GM23248 (cell line): ENCODE results near the gene SKI. TPM values are rescaled to one million over a fixed set of nuclear protein-coding genes. Genes with fewer than 3 reads are reported as not detected.

Experiments
- DNase-seq: peaks from one replicate; pipeline ENCODE4 v3.0.0-alpha.2; 2015
- H2AFZ ChIP-seq: fragments of 200-600 bp; sonication (generic); 2 replicates; pipeline ENCODE4 v1.6.1; 2016; ENCODE audit warnings: antibody characterized with exemption
- H3F3A ChIP-seq: fragments of 200-600 bp; sonication (generic); 2 replicates; pipeline ENCODE4 v1.6.1; 2016; ENCODE audit warnings: mild to moderate bottlenecking, antibody characterized with exemption, mixed run types; ENCODE audit not compliant: insufficient read depth
- H3K27ac ChIP-seq: fragments of 200-600 bp; sonication (generic); 2 replicates; pipeline ENCODE4 v1.5.1; 2016; ENCODE audit warnings: mild to moderate bottlenecking
- H3K27me3 ChIP-seq: fragments of 200-600 bp; sonication (generic); replicated peaks from 2 replicates; pipeline ENCODE4 v1.6.1; 2016; ENCODE audit warnings: mild to moderate bottlenecking; ENCODE audit not compliant: insufficient read depth
- H3K36me3 ChIP-seq: fragments of 200-600 bp; sonication (generic); 2 replicates; pipeline ENCODE4 v1.6.1; 2016; ENCODE audit warnings: low read depth, mild to moderate bottlenecking
- H3K4me1 ChIP-seq: fragments of 200-600 bp; sonication (generic); 2 replicates; pipeline ENCODE4 v1.6.1; 2016; ENCODE audit warnings: mild to moderate bottlenecking; ENCODE audit not compliant: insufficient read depth
- H3K4me2 ChIP-seq: fragments of 200-600 bp; sonication (generic); one replicate; pipeline ENCODE4 v1.6.1; 2016; ENCODE audit warnings: mild to moderate bottlenecking; ENCODE audit not compliant: unreplicated experiment
- H3K4me3 ChIP-seq: fragments of 200-600 bp; sonication (generic); 2 replicates; pipeline ENCODE4 v1.5.1; 2016; ENCODE audit warnings: mild to moderate bottlenecking
- H3K79me2 ChIP-seq: fragments of 200-600 bp; sonication (generic); 2 replicates; pipeline ENCODE4 v1.6.1; 2016; ENCODE audit warnings: mild to moderate bottlenecking; ENCODE audit not compliant: insufficient read depth
- H3K9ac ChIP-seq: fragments of 200-600 bp; sonication (generic); 2 replicates; pipeline ENCODE4 v1.6.1; 2016; ENCODE audit warnings: mild to moderate bottlenecking
- H3K9me2 ChIP-seq: fragments of 200-600 bp; sonication (generic); 2 replicates; pipeline ENCODE4 v1.6.1; 2016; ENCODE audit warnings: mixed run types, mild to moderate bottlenecking, moderate library complexity; ENCODE audit not compliant: insufficient read depth
- H3K9me3 ChIP-seq: fragments of 200-600 bp; sonication (generic); one replicate; pipeline ENCODE4 v1.6.1; 2017; ENCODE audit warnings: low read depth
- H4K20me1 ChIP-seq: fragments of 200-600 bp; sonication (generic); 2 replicates; pipeline ENCODE4 v1.6.0; 2016; ENCODE audit not compliant: insufficient read depth
- EZH2 ChIP-seq: fragments of 200-600 bp; sonication (generic); IDR thresholded peaks from 2 replicates; pipeline ENCODE4 v1.6.1; 2018; ENCODE audit warnings: antibody characterized with exemption, mild to moderate bottlenecking; ENCODE audit not compliant: insufficient read depth, poor library complexity, severe bottlenecking
- EZH2phosphoT487 ChIP-seq: fragments of 200-600 bp; sonication (generic); IDR thresholded peaks from 2 replicates; pipeline ENCODE4 v1.6.1; 2018; ENCODE audit warnings: antibody characterized with exemption, moderate library complexity, mild to moderate bottlenecking, low read depth; ENCODE audit not compliant: insufficient read depth
- WGBS, 2 experiments: methylation state at CpG; one replicate each; pipeline ENCODE4 v1.1.6; 2015 to 2017; ENCODE audit warnings: low lambda C conversion rate in 2 of 2, low coverage in 1 of 2; ENCODE audit errors: missing lambda C conversion rate in 2 of 2; 5-methylcytosine and 5-hydroxymethylcytosine counted together
- in situ Hi-C: fragments of 300-500 bp; cut with MboI; formaldehyde crosslinking; loops from 2 replicates; pipeline ENCODE4 v1.15.0; 2020
- polyA plus RNA-seq: library from polyadenylated mRNA; unstranded; fragments of >200 nt; fragmentation: Nextera tagmentation; extraction: Ambion mirVana; gene quantifications from 2 replicates; pipeline ENCODE4 v1.2.1, GENCODE V29; 2016
- total RNA-seq: library from RNA; depleted of rRNA; stranded (reverse); fragments of >200 nt; shearing (Covaris generic); gene quantifications from 2 replicates; pipeline ENCODE4 v1.2.3, GENCODE V29; 2014

The SKI gene
- total and polyA plus RNA-seq, 2 experiments from 2014 or later: 3.8 to 23.1 TPM

GRCh38 chr1:2206813-2207487 lies 21.2 kb upstream of the SKI start:
- no peaks in the 10 kb centered on the region for H3K36me3 ChIP-seq
- peak overlapping the region; percentile 67 for H3K4me2 ChIP-seq
- peak overlapping the region; percentile 87 for H3K9ac ChIP-seq
- peak overlapping the region; percentile 97 for H3K27ac ChIP-seq
- H3K9me3 ChIP-seq: no peaks in the 10 kb centered on the region
- peaks cover 7% of the 10 kb centered on the region; the same call in 1 of the 2 replicates for H3K79me2 ChIP-seq
- WGBS, 2 experiments: 51 to 58% methylated on average over 14 to 16 of the region's 16 CpGs
- no peaks in the 10 kb centered on the region for H3K27me3 ChIP-seq
- in situ Hi-C loops: no loop called here
- no peaks in the 10 kb centered on the region for H3K9me2 ChIP-seq
- H3K4me1 ChIP-seq: peaks cover 23% of the 10 kb centered on the region
- DNase-seq: no peak
- peak overlapping the region; percentile 74 for H2AFZ ChIP-seq
- H4K20me1 ChIP-seq: no peaks in the 10 kb centered on the region
- TF ChIP-seq EZH2phosphoT487: no peak
- no peak for TF ChIP-seq EZH2
- peaks cover 16% of the 10 kb centered on the region; the same call in 1 of the 2 replicates for H3F3A ChIP-seq
- peak overlapping the region; percentile 65 for H3K4me3 ChIP-seq

GRCh38 chr1:2208309-2209239 lies 19.5 kb upstream of the SKI start:
- Histone ChIP-seq H3K4me3 (peak overlapping the region; percentile 58), H3K4me1 (peaks cover 36% of the 10 kb centered on the region), H3K36me3 (no peaks in the 10 kb centered on the region), H2AFZ (peak overlapping the region; percentile 25; the same call in 1 of the 2 replicates), H3K27me3 (no peaks in the 10 kb centered on the region), H3F3A (peaks cover 24% of the 10 kb centered on the region; the same call in 1 of the 2 replicates), H3K9me3 (no peaks in the 10 kb centered on the region), H3K9me2 (no peaks in the 10 kb centered on the region), H3K9ac (peak overlapping the region; percentile 87), H3K4me2 (peak overlapping the region; percentile 67), H3K27ac (peak overlapping the region; percentile 97), H4K20me1 (no peaks in the 10 kb centered on the region), H3K79me2 (peaks cover 7% of the 10 kb centered on the region; the same call in 1 of the 2 replicates)
- 14 to 19% methylated on average over 19 to 24 of the region's 24 CpGs for WGBS, 2 experiments
- peak; percentile 99 for DNase-seq
- in situ Hi-C loops: no loop called here
- TF ChIP-seq EZH2 (no peak), EZH2phosphoT487 (no peak)

GRCh38 chr1:2209400-2210083 lies 18.6 kb upstream of the SKI start:
- peak overlapping the region; percentile 97; the same call in 1 of the 2 replicates for H3K27ac ChIP-seq
- no peak overlapping the region for H3K4me2 ChIP-seq
- no peaks in the 10 kb centered on the region for H4K20me1 ChIP-seq
- no peak overlapping the region for H2AFZ ChIP-seq
- H3K4me1 ChIP-seq: peaks cover 46% of the 10 kb centered on the region
- DNase-seq: no peak
- peak overlapping the region; percentile 87; the same call in 1 of the 2 replicates for H3K9ac ChIP-seq
- H3K36me3 ChIP-seq: no peaks in the 10 kb centered on the region
- TF ChIP-seq EZH2: no peak
- in situ Hi-C loops: no loop called here
- no peaks in the 10 kb centered on the region for H3K9me3 ChIP-seq
- no peak overlapping the region for H3K4me3 ChIP-seq
- H3F3A ChIP-seq: peaks cover 27% of the 10 kb centered on the region; the same call in 1 of the 2 replicates
- H3K27me3 ChIP-seq: no peaks in the 10 kb centered on the region
- 62 to 67% methylated on average over 18 of the region's 18 CpGs for WGBS, 2 experiments
- peaks cover 7% of the 10 kb centered on the region; the same call in 1 of the 2 replicates for H3K79me2 ChIP-seq
- no peaks in the 10 kb centered on the region for H3K9me2 ChIP-seq
